Liver (tissue), 9 donors: ENCODE data around the gene GFPT2. TPM values are rescaled to one million over a fixed set of nuclear protein-coding genes. Genes with fewer than 3 reads are reported as not detected.

ENCODE experiments used
- DNase-seq: peaks from one replicate; pipeline ENCODE4 v3.0.0-alpha.2; 2017; ENCODE audit warnings: low spot score
- H3K27ac ChIP-seq, 2 donors: one replicate each; pipeline ENCODE4 v1.7.0; 2013; ENCODE audit warnings: inconsistent platforms in 2 of 2, low read length in 2 of 2, control low read depth in 1 of 2, low read depth in 1 of 2, mild to moderate bottlenecking in 1 of 2
- H3K27me3 ChIP-seq, 4 donors: one replicate each; pipeline versions ENCODE4 v1.6.1 to v1.7.0; 2013; ENCODE audit warnings: low read length in 3 of 4, inconsistent platforms in 1 of 4, mild to moderate bottlenecking in 1 of 4, moderate library complexity in 1 of 4; ENCODE audit not compliant: control insufficient read depth in 4 of 4, insufficient read depth in 4 of 4
- H3K36me3 ChIP-seq, 4 donors: one replicate each; pipeline versions ENCODE4 v1.6.1 to v1.7.0; 2013; ENCODE audit warnings: low read length in 3 of 4, mild to moderate bottlenecking in 3 of 4, low read depth in 1 of 4, moderate library complexity in 1 of 4; ENCODE audit not compliant: control insufficient read depth in 4 of 4, insufficient read depth in 3 of 4
- H3K4me1 ChIP-seq, 4 donors: one replicate each; pipeline versions ENCODE4 v1.6.1 to v1.7.0; 2013; ENCODE audit warnings: low read length in 3 of 4, mild to moderate bottlenecking in 3 of 4, moderate library complexity in 1 of 4; ENCODE audit not compliant: control insufficient read depth in 4 of 4, insufficient read depth in 4 of 4
- H3K4me3 ChIP-seq, 3 donors: one replicate each; pipeline versions ENCODE4 v1.6.1 to v1.7.0; 2013; ENCODE audit warnings: low read length in 3 of 3, control low read depth in 1 of 3, low read depth in 1 of 3, mild to moderate bottlenecking in 1 of 3
- H3K9ac ChIP-seq, 2 donors: one replicate each; pipeline ENCODE4 v1.7.0; 2013; ENCODE audit warnings: low read length in 2 of 2, mild to moderate bottlenecking in 2 of 2, moderate library complexity in 2 of 2, control low read depth in 1 of 2, low read depth in 1 of 2
- H3K9me3 ChIP-seq, 4 donors: one replicate each; pipeline versions ENCODE4 v1.6.1 to v1.7.0; 2013; ENCODE audit warnings: low read length in 3 of 4; ENCODE audit not compliant: control insufficient read depth in 4 of 4
- CTCF ChIP-seq: fragments of 150-350 bp; IDR thresholded peaks from 2 replicates; pipeline ENCODE4 v1.5.1; 2017; ENCODE audit warnings: improper control_type of control experiment, low read depth, low read length; ENCODE audit not compliant: missing input control
- FOXA1 ChIP-seq: IDR thresholded peaks from 2 replicates; pipeline ENCODE4 v1.6.1; 2016; ENCODE audit warnings: antibody characterized with exemption
- GABPA ChIP-seq, 2 donors: IDR thresholded peaks in 1 of 2; conservative IDR thresholded peaks in 1 of 2; 2 replicates each; pipeline ENCODE4 v1.6.1; 2016; ENCODE audit warnings: antibody characterized with exemption in 2 of 2, mild to moderate bottlenecking in 1 of 2, moderate library complexity in 1 of 2
- HNF4A ChIP-seq, 2 donors: conservative IDR thresholded peaks; 2 replicates each; pipeline ENCODE4 v1.6.1; 2016; ENCODE audit warnings: antibody characterized with exemption in 2 of 2, mild to moderate bottlenecking in 2 of 2
- HNF4G ChIP-seq: IDR thresholded peaks from 2 replicates; pipeline ENCODE4 v1.6.1; 2016; ENCODE audit warnings: antibody characterized with exemption
- JUND ChIP-seq, 2 donors: IDR thresholded peaks; 2 replicates each; pipeline ENCODE4 v1.6.1; 2016; ENCODE audit warnings: antibody characterized with exemption in 2 of 2
- NR2F2 ChIP-seq: IDR thresholded peaks from 2 replicates; pipeline ENCODE4 v1.6.1; 2016; ENCODE audit warnings: antibody characterized with exemption
- RAD21 ChIP-seq, 2 donors: IDR thresholded peaks; 2 replicates each; pipeline ENCODE4 v1.6.1; 2016; ENCODE audit warnings: antibody characterized with exemption in 2 of 2, mild to moderate bottlenecking in 2 of 2
- RXRA ChIP-seq, 2 donors: IDR thresholded peaks; 2 replicates each; pipeline ENCODE4 v1.6.1; 2017 to 2018; ENCODE audit warnings: antibody characterized with exemption in 2 of 2, mild to moderate bottlenecking in 1 of 2
- SP1 ChIP-seq: IDR thresholded peaks from 2 replicates; pipeline ENCODE4 v1.6.1; 2018; ENCODE audit warnings: antibody characterized with exemption, mild to moderate bottlenecking
- TAF1 ChIP-seq: conservative IDR thresholded peaks from 2 replicates; pipeline ENCODE4 v1.6.1; 2016; ENCODE audit warnings: antibody characterized with exemption, mild to moderate bottlenecking
- YY1 ChIP-seq: IDR thresholded peaks from 2 replicates; pipeline ENCODE4 v1.6.1; 2016; ENCODE audit warnings: antibody characterized with exemption, mild to moderate bottlenecking
- WGBS: extraction: QIAGEN DNeasy Blood & Tissue Kit; methylation state at CpG from one replicate; pipeline ENCODE4 v1.1.7; 2013; 5-methylcytosine and 5-hydroxymethylcytosine counted together
- polyA plus RNA-seq, 2 donors: library from polyadenylated mRNA; stranded (reverse) in 1 of 2; unstranded in 1 of 2; fragments of 200-250 nt in 1 of 2; fragments of >200 nt in 1 of 2; fragmentation: Nextera tagmentation in 1 of 2; extraction: Ambion mirVana in 1 of 2; gene quantifications; one replicate each; pipeline versions ENCODE4 v1.2.1 to v1.2.3, GENCODE V29; 2013 to 2015
- total RNA-seq, 2 donors: library from RNA; depleted of rRNA; stranded (reverse); fragments of >200 nt; gene quantifications; one replicate each; pipeline ENCODE4 v1.2.3, GENCODE V29; 2014
- TF ChIP-seq, protein P1 (sequence below): IDR thresholded peaks from 2 replicates; pipeline ENCODE4 v1.6.1; 2016; ENCODE audit warnings: antibody characterized with exemption
- TF ChIP-seq, protein P2 (sequence below): IDR thresholded peaks from 2 replicates; pipeline ENCODE4 v1.6.1; 2016; ENCODE audit warnings: antibody characterized with exemption
- TF ChIP-seq, protein P3 (sequence below): IDR thresholded peaks from 2 replicates; pipeline ENCODE4 v1.6.1; 2016; ENCODE audit warnings: antibody characterized with exemption, mild to moderate bottlenecking
- TF ChIP-seq, protein P4 (sequence below): IDR thresholded peaks from 2 replicates; pipeline ENCODE4 v1.6.1; 2016; ENCODE audit warnings: antibody characterized with exemption
- donor health status: healthy.
- donor health status: healthy.
- donor health status: healthy.
- donor health status: healthy.
- donor health status: healthy.

GFPT2 gene
- total and polyA plus RNA-seq, 4 donors, result 0.32 to 1.8 (median 0.54) TPM

DNA sequence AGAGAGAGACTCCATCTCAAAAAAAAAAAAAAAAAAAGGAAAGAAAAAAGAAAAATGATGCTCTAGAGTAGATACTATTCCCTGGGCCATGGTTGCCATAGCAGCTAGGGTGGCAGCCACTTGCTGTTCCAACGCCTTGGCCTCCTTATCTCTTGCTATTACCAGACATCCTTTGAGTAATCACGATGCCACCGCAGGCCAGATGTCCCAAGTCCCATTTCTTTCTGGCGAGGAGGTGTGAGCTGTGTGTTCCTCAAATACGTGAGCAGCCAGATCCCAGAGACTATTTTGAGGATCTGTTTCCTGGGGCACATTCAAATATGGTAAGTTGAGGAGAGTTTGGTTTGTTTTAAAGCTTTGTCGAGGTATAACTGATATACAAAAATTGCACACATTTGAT, 23.4 kb upstream of the GFPT2 start:
- Histone ChIP-seq H3K9me3 (no peaks in the 10 kb centered on the region), H3K36me3 (no peaks in the 10 kb centered on the region), H3K9ac (no peak overlapping the region), H3K27ac (no peak overlapping the region), H3K27me3 (no peaks in the 10 kb centered on the region), H3K4me3 (no peak overlapping the region), H3K4me1 (no peaks in the 10 kb centered on the region)
- no peak for TF ChIP-seq RAD21 (IDR thresholded peaks at IDR 0.05)
- TF ChIP-seq CTCF, result no peak
- no peak for TF ChIP-seq NR2F2
- no peak for TF ChIP-seq SP1
- TF ChIP-seq, protein P1, sequence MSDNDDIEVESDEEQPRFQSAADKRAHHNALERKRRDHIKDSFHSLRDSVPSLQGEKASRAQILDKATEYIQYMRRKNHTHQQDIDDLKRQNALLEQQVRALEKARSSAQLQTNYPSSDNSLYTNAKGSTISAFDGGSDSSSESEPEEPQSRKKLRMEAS, result no peak
- TF ChIP-seq, protein P2, sequence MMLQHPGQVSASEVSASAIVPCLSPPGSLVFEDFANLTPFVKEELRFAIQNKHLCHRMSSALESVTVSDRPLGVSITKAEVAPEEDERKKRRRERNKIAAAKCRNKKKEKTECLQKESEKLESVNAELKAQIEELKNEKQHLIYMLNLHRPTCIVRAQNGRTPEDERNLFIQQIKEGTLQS, result no peak
- TF ChIP-seq TAF1, result no peak
- TF ChIP-seq, protein P3, sequence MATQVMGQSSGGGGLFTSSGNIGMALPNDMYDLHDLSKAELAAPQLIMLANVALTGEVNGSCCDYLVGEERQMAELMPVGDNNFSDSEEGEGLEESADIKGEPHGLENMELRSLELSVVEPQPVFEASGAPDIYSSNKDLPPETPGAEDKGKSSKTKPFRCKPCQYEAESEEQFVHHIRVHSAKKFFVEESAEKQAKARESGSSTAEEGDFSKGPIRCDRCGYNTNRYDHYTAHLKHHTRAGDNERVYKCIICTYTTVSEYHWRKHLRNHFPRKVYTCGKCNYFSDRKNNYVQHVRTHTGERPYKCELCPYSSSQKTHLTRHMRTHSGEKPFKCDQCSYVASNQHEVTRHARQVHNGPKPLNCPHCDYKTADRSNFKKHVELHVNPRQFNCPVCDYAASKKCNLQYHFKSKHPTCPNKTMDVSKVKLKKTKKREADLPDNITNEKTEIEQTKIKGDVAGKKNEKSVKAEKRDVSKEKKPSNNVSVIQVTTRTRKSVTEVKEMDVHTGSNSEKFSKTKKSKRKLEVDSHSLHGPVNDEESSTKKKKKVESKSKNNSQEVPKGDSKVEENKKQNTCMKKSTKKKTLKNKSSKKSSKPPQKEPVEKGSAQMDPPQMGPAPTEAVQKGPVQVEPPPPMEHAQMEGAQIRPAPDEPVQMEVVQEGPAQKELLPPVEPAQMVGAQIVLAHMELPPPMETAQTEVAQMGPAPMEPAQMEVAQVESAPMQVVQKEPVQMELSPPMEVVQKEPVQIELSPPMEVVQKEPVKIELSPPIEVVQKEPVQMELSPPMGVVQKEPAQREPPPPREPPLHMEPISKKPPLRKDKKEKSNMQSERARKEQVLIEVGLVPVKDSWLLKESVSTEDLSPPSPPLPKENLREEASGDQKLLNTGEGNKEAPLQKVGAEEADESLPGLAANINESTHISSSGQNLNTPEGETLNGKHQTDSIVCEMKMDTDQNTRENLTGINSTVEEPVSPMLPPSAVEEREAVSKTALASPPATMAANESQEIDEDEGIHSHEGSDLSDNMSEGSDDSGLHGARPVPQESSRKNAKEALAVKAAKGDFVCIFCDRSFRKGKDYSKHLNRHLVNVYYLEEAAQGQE, result no peak
- TF ChIP-seq, protein P4, sequence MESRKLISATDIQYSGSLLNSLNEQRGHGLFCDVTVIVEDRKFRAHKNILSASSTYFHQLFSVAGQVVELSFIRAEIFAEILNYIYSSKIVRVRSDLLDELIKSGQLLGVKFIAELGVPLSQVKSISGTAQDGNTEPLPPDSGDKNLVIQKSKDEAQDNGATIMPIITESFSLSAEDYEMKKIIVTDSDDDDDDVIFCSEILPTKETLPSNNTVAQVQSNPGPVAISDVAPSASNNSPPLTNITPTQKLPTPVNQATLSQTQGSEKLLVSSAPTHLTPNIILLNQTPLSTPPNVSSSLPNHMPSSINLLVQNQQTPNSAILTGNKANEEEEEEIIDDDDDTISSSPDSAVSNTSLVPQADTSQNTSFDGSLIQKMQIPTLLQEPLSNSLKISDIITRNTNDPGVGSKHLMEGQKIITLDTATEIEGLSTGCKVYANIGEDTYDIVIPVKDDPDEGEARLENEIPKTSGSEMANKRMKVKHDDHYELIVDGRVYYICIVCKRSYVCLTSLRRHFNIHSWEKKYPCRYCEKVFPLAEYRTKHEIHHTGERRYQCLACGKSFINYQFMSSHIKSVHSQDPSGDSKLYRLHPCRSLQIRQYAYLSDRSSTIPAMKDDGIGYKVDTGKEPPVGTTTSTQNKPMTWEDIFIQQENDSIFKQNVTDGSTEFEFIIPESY, result no peak
- no peak for TF ChIP-seq HNF4A (conservative IDR thresholded peaks at IDR 0.05)
- no peak for TF ChIP-seq YY1
- no peak for TF ChIP-seq FOXA1
- DNase-seq, result no peak
- 64% methylated on average over 6 of the region's 6 CpGs for WGBS

DNA sequence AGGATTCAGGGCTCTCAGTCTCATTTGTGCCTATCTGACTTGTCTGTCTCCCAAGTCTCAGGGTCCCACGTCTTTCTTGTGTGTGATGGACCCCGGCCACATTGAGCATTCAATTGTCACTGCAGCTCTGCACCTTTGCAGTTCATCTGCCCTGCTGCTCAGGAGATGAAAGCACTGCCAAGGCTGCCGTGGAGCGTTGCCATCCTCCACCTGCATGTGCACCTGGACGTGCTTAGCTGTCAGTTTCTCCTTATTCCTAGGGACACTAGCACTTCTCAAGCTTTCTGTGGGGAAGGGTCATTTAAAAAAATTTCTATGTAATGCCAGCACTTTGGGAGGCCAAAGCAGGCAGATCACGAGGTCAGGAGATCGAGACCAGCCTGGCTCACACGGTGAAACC, 22.8 kb upstream of the GFPT2 start:
- no peaks in the 10 kb centered on the region for H3K27me3 ChIP-seq
- no peak for DNase-seq
- no peak overlapping the region for H3K27ac ChIP-seq
- H3K9ac ChIP-seq, result no peak overlapping the region
- H3K4me1 ChIP-seq, result no peaks in the 10 kb centered on the region
- H3K4me3 ChIP-seq, result no peak overlapping the region
- H3K36me3 ChIP-seq, result no peaks in the 10 kb centered on the region
- WGBS, result 83% methylated on average over 8 of the region's 8 CpGs
- no peaks in the 10 kb centered on the region for H3K9me3 ChIP-seq
- TF ChIP-seq TAF1 (no peak), SP1 (no peak), RAD21 (IDR thresholded peaks at IDR 0.05) (no peak), CTCF (no peak), JUND (IDR thresholded peaks at IDR 0.05) (no peak), FOXA1 (no peak), NR2F2 (no peak), RXRA (IDR thresholded peaks at IDR 0.05) (no peak), GABPA (IDR thresholded peaks at IDR 0.05 in 1 of 2, conservative IDR thresholded peaks at IDR 0.05 in 1 of 2) (no peak), HNF4G (no peak)
- TF ChIP-seq, protein P2, result no peak
- TF ChIP-seq, protein P3, result no peak
- TF ChIP-seq, protein P1, result no peak
